OCI-LY7 (cell line): ENCODE results near the gene GRIN2C.

Experiments
- CTCF ChIP-seq: fragments of 200-600 bp; sonication (generic); conservative IDR thresholded peaks from 2 replicates; pipeline ENCODE4 v1.5.1; 2014; ENCODE audit warnings: mild to moderate bottlenecking, antibody characterized with exemption, low read length, moderate library complexity, mixed read lengths
- EZH2phosphoT487 ChIP-seq: fragments of 200-600 bp; sonication (generic); IDR thresholded peaks from 2 replicates; pipeline ENCODE4 v1.6.1; 2018; ENCODE audit warnings: low read depth, borderline replicate concordance, mild to moderate bottlenecking, mixed run types, antibody characterized with exemption, low read length, moderate library complexity, mixed read lengths

GRCh38 chr17:74893936-74894671 lies 34.4 kb upstream of the GRIN2C start:
- no peak for TF ChIP-seq CTCF
- no peak for TF ChIP-seq EZH2phosphoT487
